Heart left ventricle (tissue), 13 donors: ENCODE results near the gene TMEM171.

ENCODE experiments used
- POLR2A ChIP-seq, 2 donors: fragments of 450-650 bp; IDR thresholded peaks; one replicate each; pipeline ENCODE4 v1.6.1; 2017; ENCODE audit warnings: antibody characterized with exemption in 2 of 2, mild to moderate bottlenecking in 2 of 2, moderate library complexity in 2 of 2
- TF ChIP-seq, protein P1 (sequence below), 12 donors: fragments of 200-600 bp; sonication (generic) in 4 of 12; IDR thresholded peaks; one replicate each; pipeline versions ENCODE4 v1.5.0 to v1.8.0; 2018 to 2022; ENCODE audit warnings: antibody characterized with exemption in 12 of 12, mild to moderate bottlenecking in 5 of 12
- donor health status: ischemic (EF 13 %, LVEDD 7.1; RV severe dilation, severe dysfunction).
- donor health status: DM: no; HTN: yes; CAD: no.
- donor health status: DM: no; HTN: no; CAD: no.
- donor health status: ischemic (EF 25% LVEDD 6.9; RV normal size, moderate dysfunction).
- donor health status: ischemic (EF 25% LVEDD 5.7; RV mildly dilated, moderate dysfunction).
- donor health status: ischemic (EF 35%, LVEDD 5.7; RV mildly dilated, moderate dysfunction).
- donor health status: nonischemic (EF 11% LVEDD 7.7; RV severe dilation, severe dysfunction).
- donor health status: DM: yes; HTN: yes; CAD: no.
- donor health status: PGD.
- donor health status: ischemic (EF 29% LVEDD 5.4; RV normal size, mild dysfunction).
- donor health status: nonischemic (EF 23%, LVEDD 6.1; RV moderate dilation, normal function).

DNA sequence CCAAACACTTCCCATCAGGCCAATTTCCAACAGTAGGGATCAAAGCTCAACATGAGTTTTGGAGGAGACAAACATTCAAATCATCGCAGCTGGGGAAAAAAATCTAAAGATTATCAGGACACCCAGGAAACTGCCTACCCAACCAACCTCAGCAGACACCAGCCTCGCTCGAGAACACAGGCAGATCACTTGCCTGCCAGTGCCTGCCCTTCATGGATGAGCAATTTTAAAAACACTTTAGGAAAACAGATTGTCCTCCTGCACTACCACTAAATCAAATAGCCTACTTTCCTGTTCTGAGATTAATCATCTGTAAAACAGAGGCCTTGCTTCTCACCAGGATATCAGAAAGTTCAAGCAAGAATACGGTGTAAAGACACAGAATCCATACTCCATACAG is 37.9 kb downstream of the TMEM171 start:
- TF ChIP-seq POLR2A (IDR thresholded peaks at IDR 0.05) = no peak
- TF ChIP-seq, protein P1, sequence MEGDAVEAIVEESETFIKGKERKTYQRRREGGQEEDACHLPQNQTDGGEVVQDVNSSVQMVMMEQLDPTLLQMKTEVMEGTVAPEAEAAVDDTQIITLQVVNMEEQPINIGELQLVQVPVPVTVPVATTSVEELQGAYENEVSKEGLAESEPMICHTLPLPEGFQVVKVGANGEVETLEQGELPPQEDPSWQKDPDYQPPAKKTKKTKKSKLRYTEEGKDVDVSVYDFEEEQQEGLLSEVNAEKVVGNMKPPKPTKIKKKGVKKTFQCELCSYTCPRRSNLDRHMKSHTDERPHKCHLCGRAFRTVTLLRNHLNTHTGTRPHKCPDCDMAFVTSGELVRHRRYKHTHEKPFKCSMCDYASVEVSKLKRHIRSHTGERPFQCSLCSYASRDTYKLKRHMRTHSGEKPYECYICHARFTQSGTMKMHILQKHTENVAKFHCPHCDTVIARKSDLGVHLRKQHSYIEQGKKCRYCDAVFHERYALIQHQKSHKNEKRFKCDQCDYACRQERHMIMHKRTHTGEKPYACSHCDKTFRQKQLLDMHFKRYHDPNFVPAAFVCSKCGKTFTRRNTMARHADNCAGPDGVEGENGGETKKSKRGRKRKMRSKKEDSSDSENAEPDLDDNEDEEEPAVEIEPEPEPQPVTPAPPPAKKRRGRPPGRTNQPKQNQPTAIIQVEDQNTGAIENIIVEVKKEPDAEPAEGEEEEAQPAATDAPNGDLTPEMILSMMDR (IDR thresholded peaks at IDR 0.05) = no peak
